K562 (cell line): Measurements from ENCODE around the gene ITSN1. TPM values are rescaled to one million over a fixed set of nuclear protein-coding genes. Genes with fewer than 3 reads are reported as not detected.
A peak's percentile ranks its signal among the peaks of the same experiment; 100 is the strongest.

Experiments
- ATAC-seq: fragments of 200-7000 bp; cut with Tn5 transposase; 3 replicates; pipeline ENCODE4 v1.9.1; 2020; ENCODE audit warnings: moderate library complexity
- BruUV-seq: library from RNA; stranded (reverse); fragments of 400-500 nt; replicated peaks from 2 replicates; lab custom pipeline; 2021; lab: Mats Ljungman, UMichigan
- CTCF ChIA-PET: fragments of 300-600 bp; formaldehyde crosslinking; extraction: SDS; loops from one replicate; lab custom pipeline; 2021; ENCODE audit warnings: low intra/inter-chr PET ratio; lab: Yijun Ruan, JAX
- POLR2A ChIA-PET: fragments of 300-600, 350-650 bp; sonication (Branson Sonifier 250); formaldehyde crosslinking; extraction: SDS; loops from one replicate; lab custom pipeline; 2021; ENCODE audit warnings: antibody characterized with exemption, inconsistent platforms; lab: Yijun Ruan, JAX
- DNase-seq, 4 experiments: peaks; one replicate each; pipeline versions ENCODE4 v3.0.0 to v3.0.0-alpha.2; 2011 to 2018; ENCODE audit warnings: low spot score in 3 of 4, mixed read lengths in 3 of 4; ENCODE audit errors: extremely low read depth in 1 of 4
- FAIRE-seq: peaks from 2 replicates; lab custom pipeline; 2011; peaks lifted over from hg19 to GRCh38; lab: Jason Lieb, UNC
- H2AFZ ChIP-seq: 2 replicates; pipeline ENCODE4 v1.6.0; 2011; ENCODE audit warnings: low read depth, low read length, control low read depth, inconsistent platforms
- H3K27ac ChIP-seq: fragments of 200-600 bp; 3 replicates; pipeline ENCODE4 v1.8.0; 2011; ENCODE audit warnings: low read depth, mild to moderate bottlenecking, control low read depth, inconsistent platforms, low read length, moderate library complexity, mixed read lengths; ENCODE audit errors: extremely low read depth
- H3K27me3 ChIP-seq, 2 experiments: fragments of 300-600 bp in 1 of 2; 2 replicates in 1 of 2; 3 replicates in 1 of 2; pipeline versions ENCODE4 v1.6.0 to v1.8.0; 2011; ENCODE audit warnings: inconsistent platforms in 2 of 2, low read length in 2 of 2, mild to moderate bottlenecking in 1 of 2, mixed read lengths in 1 of 2, moderate library complexity in 1 of 2; ENCODE audit not compliant: control insufficient read depth in 2 of 2, insufficient read depth in 2 of 2
- H3K36me3 ChIP-seq: fragments of 300-600 bp; 3 replicates; pipeline ENCODE4 v1.8.0; 2011; ENCODE audit warnings: mild to moderate bottlenecking, low read length, inconsistent platforms; ENCODE audit not compliant: control insufficient read depth, insufficient read depth
- H3K4me1 ChIP-seq, 2 experiments: fragments of 200-600 bp in 1 of 2; replicated peaks in 1 of 2; 2 replicates in 1 of 2; 3 replicates in 1 of 2; pipeline versions ENCODE4 v1.5.1 to v1.8.0; 2011; ENCODE audit warnings: inconsistent platforms in 2 of 2, low read length in 2 of 2, mild to moderate bottlenecking in 1 of 2, mixed read lengths in 1 of 2, moderate library complexity in 1 of 2; ENCODE audit not compliant: control insufficient read depth in 2 of 2, insufficient read depth in 2 of 2
- H3K4me2 ChIP-seq: 2 replicates; pipeline ENCODE4 v1.6.1; 2011; ENCODE audit warnings: low read length, control low read depth, inconsistent platforms, mixed read lengths; ENCODE audit not compliant: insufficient read depth
- H3K4me3 ChIP-seq: fragments of 200-600 bp; sonication (generic), shearing (Covaris generic); 2 replicates; pipeline ENCODE4 v1.5.1; 2016; ENCODE audit warnings: control low read depth, inconsistent platforms
- H3K79me2 ChIP-seq: fragments of 200-600 bp; 3 replicates; pipeline ENCODE4 v1.8.0; 2011; ENCODE audit warnings: low read length, inconsistent platforms; ENCODE audit not compliant: control insufficient read depth, insufficient read depth
- H3K9ac ChIP-seq, 2 experiments: 2 replicates each; pipeline versions ENCODE4 v1.6.0 to v1.6.1; 2011; ENCODE audit warnings: low read depth in 2 of 2, low read length in 2 of 2, control low read depth in 1 of 2, inconsistent platforms in 1 of 2, mild to moderate bottlenecking in 1 of 2, mixed read lengths in 1 of 2; ENCODE audit not compliant: insufficient read depth in 1 of 2
- H3K9me1 ChIP-seq: one replicate; pipeline ENCODE4 v1.6.0; 2011; ENCODE audit warnings: inconsistent platforms, mild to moderate bottlenecking, low read length, moderate library complexity; ENCODE audit not compliant: control insufficient read depth, insufficient read depth
- H3K9me3 ChIP-seq: replicated peaks from 2 replicates; pipeline ENCODE4 v1.5.1; 2011; ENCODE audit warnings: low read depth, low read length, inconsistent platforms; ENCODE audit not compliant: control insufficient read depth, insufficient read depth
- H4K20me1 ChIP-seq: replicated peaks from 2 replicates; pipeline ENCODE4 v1.6.1; 2011; ENCODE audit warnings: low read length, inconsistent platforms, mixed read lengths; ENCODE audit not compliant: control insufficient read depth, insufficient read depth
- CBX1 ChIP-seq: sonication (generic); IDR thresholded peaks from 2 replicates; pipeline ENCODE4 v1.6.1; 2016; ENCODE audit warnings: antibody characterized with exemption, low read depth, mild to moderate bottlenecking
- HDAC3 ChIP-seq: fragments of 450-650 bp; IDR thresholded peaks from 2 replicates; pipeline ENCODE4 v1.6.1; 2018; ENCODE audit warnings: borderline replicate concordance, mild to moderate bottlenecking, moderate library complexity; ENCODE audit not compliant: partially characterized antibody
- RBM22 ChIP-seq: fragments of 200-400 bp; formaldehyde crosslinking; IDR thresholded peaks from 2 replicates; pipeline ENCODE4 v1.6.1; 2018; ENCODE audit warnings: low read length, low read depth; ENCODE audit not compliant: poor library complexity, severe bottlenecking
- ZFP1 ChIP-seq: fragments of 450-650 bp; formaldehyde crosslinking; IDR thresholded peaks from 2 replicates; pipeline ENCODE4 v1.4.0; 2020; ENCODE audit warnings: mild to moderate bottlenecking, mixed read lengths
- WGBS: fragments of 100-300 bp; shearing (Covaris generic); methylation state at CpG from one replicate; pipeline ENCODE4 v1.1.6; 2016; ENCODE audit warnings: low coverage, mixed read lengths; ENCODE audit not compliant: insufficient coverage; ENCODE audit errors: missing lambda C conversion rate; 5-methylcytosine and 5-hydroxymethylcytosine counted together
- in situ Hi-C: fragments of 300-500 bp; cut with MboI; formaldehyde crosslinking; loops from 4 replicates; pipeline ENCODE4 v1.15.0; 2018; ENCODE audit warnings: inconsistent platforms, mixed read lengths
- intact Hi-C: fragments of 100-400 bp; cut with micrococcal nuclease; formaldehyde crosslinking; loops from 2 replicates; pipeline ENCODE4 v1.14.2; 2022
- polyA plus RNA-seq, 8 experiments: library from polyadenylated mRNA; depleted of rRNA in 4 of 8; stranded (reverse) in 5 of 8; unstranded in 3 of 8; fragments of >200 nt; fragmentation: Nextera tagmentation in 2 of 8; fragmentation: Illumina TruSeq in 1 of 8; extraction: Ambion mirVana in 2 of 8; extraction: Trizol in 1 of 8; gene quantifications; 2 replicates each; pipeline versions ENCODE4 v1.2.1 to v1.2.3, GENCODE V29; 2011 to 2014; ENCODE audit warnings: inconsistent platforms in 1 of 8, missing spikeins in 1 of 8
- total RNA-seq, 7 experiments: library from RNA; depleted of rRNA in 6 of 7; stranded (reverse); fragments of >200 nt in 6 of 7; fragmentation: Illumina TruSeq in 2 of 7; extraction: Trizol in 2 of 7; gene quantifications; 2 replicates each; pipeline versions ENCODE4 v1.2.1 to v1.2.3, GENCODE V29; 2011 to 2021; ENCODE audit warnings: low replicate concordance in 1 of 7
- TF ChIP-seq, protein P1 (sequence below): fragments of 250-450 bp; sonication (Bioruptor Pico); IDR thresholded peaks from 2 replicates; pipeline ENCODE4 v1.5.0; 2020; ENCODE audit warnings: mild to moderate bottlenecking, borderline replicate concordance

ITSN1 gene
- total and polyA plus RNA-seq, 9 of the 15 experiments (the other 6 are each of a cell fraction or from before 2014, with no cell fraction given), result 1.1 to 12.6 (median 4.8) TPM

DNA sequence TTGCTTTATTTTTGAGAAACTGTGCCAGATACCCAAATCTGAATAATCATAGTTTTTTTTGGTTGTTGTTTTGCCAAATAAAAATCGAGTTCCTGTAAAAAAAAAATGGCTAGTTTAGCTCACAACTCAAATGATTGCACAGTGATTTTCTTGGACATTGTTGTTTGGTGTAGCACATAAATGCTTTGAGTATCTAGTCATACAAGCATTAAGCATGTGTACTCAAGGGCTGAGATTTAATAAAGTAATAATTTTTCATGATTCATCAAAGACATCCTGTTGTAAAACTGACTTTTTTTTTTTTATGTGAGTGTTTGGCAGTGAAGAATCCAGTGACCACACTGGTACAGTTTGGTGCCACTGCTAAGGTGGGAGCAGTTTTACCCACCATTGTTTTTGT, 18.8 kb downstream of the ITSN1 start:
- BruUV-seq, result no TSS peak
- ChIA-PET POLR2A (interaction anchor here (1.2 kb wide), 2 partner anchors 12 to 26 kb away, joined by 5 to 6 read pairs; no protein-coding TSS in a partner anchor), CTCF (no interaction called here)
- Histone ChIP-seq H3K9me3 (no peaks in the 10 kb centered on the region), H3K27me3 (no peaks in the 10 kb centered on the region; a peak in 1 of 5 replicates), H3K9me1 (no peaks in the 10 kb centered on the region), H3K79me2 (no peaks in the 10 kb centered on the region), H3K4me2 (no peak overlapping the region), H2AFZ (no peak overlapping the region), H3K27ac (no peak overlapping the region), H3K36me3 (no peaks in the 10 kb centered on the region)
- DNase-seq (no peak), FAIRE-seq (no peak), ATAC-seq (no peak)
- in situ Hi-C loops (no loop called here), intact Hi-C loops (no loop called here)
- 11% methylated on average over 1 of the region's 1 CpG for WGBS
- no peak for TF ChIP-seq RBM22
- TF ChIP-seq, protein P1, sequence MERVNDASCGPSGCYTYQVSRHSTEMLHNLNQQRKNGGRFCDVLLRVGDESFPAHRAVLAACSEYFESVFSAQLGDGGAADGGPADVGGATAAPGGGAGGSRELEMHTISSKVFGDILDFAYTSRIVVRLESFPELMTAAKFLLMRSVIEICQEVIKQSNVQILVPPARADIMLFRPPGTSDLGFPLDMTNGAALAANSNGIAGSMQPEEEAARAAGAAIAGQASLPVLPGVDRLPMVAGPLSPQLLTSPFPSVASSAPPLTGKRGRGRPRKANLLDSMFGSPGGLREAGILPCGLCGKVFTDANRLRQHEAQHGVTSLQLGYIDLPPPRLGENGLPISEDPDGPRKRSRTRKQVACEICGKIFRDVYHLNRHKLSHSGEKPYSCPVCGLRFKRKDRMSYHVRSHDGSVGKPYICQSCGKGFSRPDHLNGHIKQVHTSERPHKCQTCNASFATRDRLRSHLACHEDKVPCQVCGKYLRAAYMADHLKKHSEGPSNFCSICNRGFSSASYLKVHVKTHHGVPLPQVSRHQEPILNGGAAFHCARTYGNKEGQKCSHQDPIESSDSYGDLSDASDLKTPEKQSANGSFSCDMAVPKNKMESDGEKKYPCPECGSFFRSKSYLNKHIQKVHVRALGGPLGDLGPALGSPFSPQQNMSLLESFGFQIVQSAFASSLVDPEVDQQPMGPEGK, result no peak
- TF ChIP-seq CBX1, result no peak
- no peak for TF ChIP-seq HDAC3
- TF ChIP-seq ZFP1 (CRISPR knock-in tag), result peak; percentile 74; the same call in 1 of the 2 replicates
- TF ChIP-seq, all 486 proteins: peak for 1
- H3K4me1 ChIP-seq, result peaks cover 0 to 11% of the 10 kb centered on the region in 2 experiments; a peak in 3 of 5 replicates
- no peak overlapping the region for H3K4me3 ChIP-seq
- H4K20me1 ChIP-seq, result no peaks in the 10 kb centered on the region
- H3K9ac ChIP-seq, result no peak overlapping the region
